ENCODE data around the gene SLC25A33. TPM values are rescaled to one million over a fixed set of nuclear protein-coding genes. Genes with fewer than 3 reads are reported as not detected.

The SLC25A33 gene
- total and polyA plus RNA-seq, 10 donors = 2.4 to 4.5 (median 3.2) TPM

DNA sequence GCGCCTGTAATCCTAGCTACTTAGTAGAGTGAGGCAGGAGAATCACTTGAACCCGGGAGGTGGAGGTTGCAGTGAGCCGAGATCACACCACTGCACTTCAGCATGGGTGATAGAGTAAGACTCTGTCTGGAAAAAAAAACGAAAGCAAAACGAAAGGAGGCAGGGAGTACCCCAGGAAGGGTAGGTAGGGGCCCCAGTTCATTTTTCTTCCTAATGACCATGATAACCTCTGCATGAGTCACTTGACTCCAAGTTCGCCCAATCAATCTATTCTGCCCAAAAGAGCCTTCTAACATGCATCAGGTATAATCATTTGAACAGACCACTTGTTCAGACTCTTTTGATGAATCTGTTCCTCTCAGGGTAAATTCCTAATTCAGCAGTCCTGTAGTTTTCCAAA is 36.2 kb downstream of the SLC25A33 start:
- Histone ChIP-seq H3K27me3 (replicated peaks in 1 of 7) (no peaks in the 10 kb centered on the region), H3K36me3 (peaks cover 0 to 43% (median 18%) of the 10 kb centered on the region in 6 donors), H3K4me3 (no peak overlapping the region), H3K27ac (no peak overlapping the region), H3K4me1 (no peaks in the 10 kb centered on the region), H3K9me3 (no peaks in the 10 kb centered on the region)
- intact Hi-C loops (cut with DNase I; ENCODE audit: low total_unique reads) = no loop called here
- 86 to 92% (median 91%) methylated on average over 6 of the region's 6 CpGs for WGBS, 5 donors
- TF ChIP-seq POLR2AphosphoS5 (IDR thresholded peaks at IDR 0.05) = no peak
- TF ChIP-seq, protein P1, sequence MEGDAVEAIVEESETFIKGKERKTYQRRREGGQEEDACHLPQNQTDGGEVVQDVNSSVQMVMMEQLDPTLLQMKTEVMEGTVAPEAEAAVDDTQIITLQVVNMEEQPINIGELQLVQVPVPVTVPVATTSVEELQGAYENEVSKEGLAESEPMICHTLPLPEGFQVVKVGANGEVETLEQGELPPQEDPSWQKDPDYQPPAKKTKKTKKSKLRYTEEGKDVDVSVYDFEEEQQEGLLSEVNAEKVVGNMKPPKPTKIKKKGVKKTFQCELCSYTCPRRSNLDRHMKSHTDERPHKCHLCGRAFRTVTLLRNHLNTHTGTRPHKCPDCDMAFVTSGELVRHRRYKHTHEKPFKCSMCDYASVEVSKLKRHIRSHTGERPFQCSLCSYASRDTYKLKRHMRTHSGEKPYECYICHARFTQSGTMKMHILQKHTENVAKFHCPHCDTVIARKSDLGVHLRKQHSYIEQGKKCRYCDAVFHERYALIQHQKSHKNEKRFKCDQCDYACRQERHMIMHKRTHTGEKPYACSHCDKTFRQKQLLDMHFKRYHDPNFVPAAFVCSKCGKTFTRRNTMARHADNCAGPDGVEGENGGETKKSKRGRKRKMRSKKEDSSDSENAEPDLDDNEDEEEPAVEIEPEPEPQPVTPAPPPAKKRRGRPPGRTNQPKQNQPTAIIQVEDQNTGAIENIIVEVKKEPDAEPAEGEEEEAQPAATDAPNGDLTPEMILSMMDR (IDR thresholded peaks at IDR 0.05 in 8 of 11, conservative IDR thresholded peaks at IDR 0.05 in 3 of 11) = no peak
- TF ChIP-seq POLR2A (IDR thresholded peaks at IDR 0.05) = no peak
- DNase-seq = no peak

DNA sequence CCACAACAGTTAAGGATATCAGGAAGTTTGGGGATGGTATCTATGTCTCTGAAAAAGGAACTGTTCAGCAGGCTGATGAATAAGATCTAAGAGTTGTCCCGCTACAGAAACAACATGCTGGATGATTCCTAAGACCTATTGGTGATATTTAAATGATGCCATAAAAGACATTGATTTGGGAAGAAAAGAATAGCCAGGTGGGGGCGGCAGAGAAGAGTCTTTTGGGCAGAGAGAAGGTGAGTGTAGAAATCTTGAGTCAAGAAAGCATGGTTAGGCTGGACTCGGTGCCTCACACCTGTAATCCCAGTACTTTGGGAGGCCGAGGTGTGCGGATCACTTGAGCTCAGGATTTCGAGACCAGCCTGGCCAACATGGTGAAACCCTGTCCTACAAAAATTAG is 37.6 kb downstream of the SLC25A33 start:
- Histone ChIP-seq H3K27me3 (replicated peaks in 1 of 7) (no peaks in the 10 kb centered on the region), H3K9me3 (no peaks in the 10 kb centered on the region), H3K4me1 (no peaks in the 10 kb centered on the region), H3K27ac (no peak overlapping the region), H3K36me3 (peaks cover 0 to 46% (median 19%) of the 10 kb centered on the region in 6 donors), H3K4me3 (no peak overlapping the region)
- TF ChIP-seq POLR2AphosphoS5 (IDR thresholded peaks at IDR 0.05) (no peak), POLR2A (IDR thresholded peaks at IDR 0.05) (no peak)
- TF ChIP-seq, protein P1 (IDR thresholded peaks at IDR 0.05 in 8 of 11, conservative IDR thresholded peaks at IDR 0.05 in 3 of 11) = no peak
- 92 to 98% (median 94%) methylated on average over 6 of the region's 6 CpGs for WGBS, 5 donors
- intact Hi-C loops (cut with DNase I; ENCODE audit: low total_unique reads) = no loop called here
- no peak for DNase-seq

DNA sequence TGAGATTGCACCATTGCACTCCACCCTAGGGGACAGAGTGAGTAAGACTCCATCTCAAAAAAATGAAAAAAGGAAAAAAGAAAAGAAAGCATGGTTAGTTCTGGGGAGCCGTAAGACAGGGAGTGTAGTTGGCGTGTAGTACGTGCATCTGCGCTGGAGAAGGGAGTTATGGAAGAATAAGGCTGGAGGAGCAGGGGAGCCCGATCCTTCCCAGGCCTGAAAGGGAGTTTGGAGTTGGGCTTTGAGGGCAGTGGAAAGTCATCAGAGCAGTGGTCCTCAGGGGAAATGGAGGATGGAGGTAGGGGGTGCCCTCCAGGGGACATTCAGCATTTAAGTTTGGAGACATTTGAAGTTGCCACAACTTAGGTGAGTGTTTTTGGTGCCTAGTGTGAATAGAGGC is 38.2 kb downstream of the SLC25A33 start:
- 87 to 99% (median 96%) methylated on average over 5 of the region's 5 CpGs for WGBS, 5 donors
- H3K4me1 ChIP-seq = no peaks in the 10 kb centered on the region
- intact Hi-C loops (cut with DNase I; ENCODE audit: low total_unique reads) = no loop called here
- H3K4me3 ChIP-seq = no peak overlapping the region
- no peak for DNase-seq
- H3K36me3 ChIP-seq = peaks cover 0 to 47% (median 22%) of the 10 kb centered on the region in 6 donors
- H3K27ac ChIP-seq = no peak overlapping the region
- H3K27me3 ChIP-seq (replicated peaks in 1 of 7) = no peaks in the 10 kb centered on the region
- TF ChIP-seq, protein P1 (IDR thresholded peaks at IDR 0.05 in 8 of 11, conservative IDR thresholded peaks at IDR 0.05 in 3 of 11) = no peak
- TF ChIP-seq POLR2A (IDR thresholded peaks at IDR 0.05) (no peak), POLR2AphosphoS5 (IDR thresholded peaks at IDR 0.05) (no peak)
- H3K9me3 ChIP-seq = no peaks in the 10 kb centered on the region

DNA sequence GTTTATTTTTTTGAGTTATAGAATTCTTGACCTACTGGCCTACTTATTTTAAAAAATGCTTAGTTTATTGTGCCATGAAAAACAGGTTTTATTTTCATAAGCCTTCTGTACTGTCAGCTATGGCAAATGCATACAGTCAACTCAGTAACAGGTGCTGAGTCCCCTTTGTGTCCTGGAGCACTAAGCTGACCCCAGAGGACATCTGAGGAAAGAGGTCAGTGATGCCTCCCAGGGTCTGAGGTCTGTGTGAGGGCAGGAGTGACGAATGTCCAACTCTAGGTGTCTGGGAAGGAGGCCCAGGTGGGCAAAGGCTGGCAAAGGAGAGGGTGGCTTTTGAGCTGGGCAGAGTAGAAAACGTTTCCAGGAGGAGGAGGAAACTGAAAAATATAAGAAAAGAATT is 41.7 kb downstream of the SLC25A33 start:
- Histone ChIP-seq H3K9me3 (no peaks in the 10 kb centered on the region), H3K27ac (no peak overlapping the region), H3K4me1 (no peaks in the 10 kb centered on the region), H3K4me3 (no peak overlapping the region), H3K27me3 (replicated peaks in 1 of 7) (no peaks in the 10 kb centered on the region), H3K36me3 (peaks cover 0 to 59% (median 22%) of the 10 kb centered on the region in 6 donors)
- TF ChIP-seq POLR2AphosphoS5 (IDR thresholded peaks at IDR 0.05) (no peak), POLR2A (IDR thresholded peaks at IDR 0.05) (no peak)
- TF ChIP-seq, protein P1 (IDR thresholded peaks at IDR 0.05 in 8 of 11, conservative IDR thresholded peaks at IDR 0.05 in 3 of 11) = no peak
- 82 to 97% (median 89%) methylated on average over 2 of the region's 2 CpGs for WGBS, 5 donors
- DNase-seq = no peak
- intact Hi-C loops (cut with DNase I; ENCODE audit: low total_unique reads) = no loop called here
